Small intestine (tissue), 7 donors: Measurements from ENCODE around the gene CFAP57. TPM values are rescaled to one million over a fixed set of nuclear protein-coding genes. Genes with fewer than 3 reads are reported as not detected.

Source experiments
- DNase-seq, 2 donors: peaks; one replicate each; pipeline versions ENCODE4 v3.0.0 to v3.0.0-alpha.2; 2013
- FAIRE-seq: peaks from 2 replicates; lab custom pipeline; 2012; peaks lifted over from hg19 to GRCh38; lab: Jason Lieb, UNC
- H3K27ac ChIP-seq, 3 donors: one replicate each; pipeline ENCODE4 v1.5.1; 2013; ENCODE audit warnings: low read length in 2 of 3, mild to moderate bottlenecking in 2 of 3, control low read depth in 1 of 3, inconsistent platforms in 1 of 3, low read depth in 1 of 3, moderate library complexity in 1 of 3
- H3K27me3 ChIP-seq, 3 donors: one replicate each; pipeline ENCODE4 v1.6.1; 2013; ENCODE audit warnings: low read length in 3 of 3, inconsistent platforms in 1 of 3; ENCODE audit not compliant: control insufficient read depth in 3 of 3, insufficient read depth in 3 of 3
- H3K36me3 ChIP-seq, 3 donors: one replicate each; pipeline ENCODE4 v1.6.1; 2013; ENCODE audit warnings: low read length in 3 of 3, inconsistent platforms in 1 of 3, low read depth in 1 of 3, mild to moderate bottlenecking in 1 of 3, moderate library complexity in 1 of 3; ENCODE audit not compliant: control insufficient read depth in 3 of 3, insufficient read depth in 2 of 3
- H3K4me1 ChIP-seq, 3 donors: one replicate each; pipeline ENCODE4 v1.6.1; 2013; ENCODE audit warnings: low read length in 2 of 3, inconsistent platforms in 1 of 3, low read depth in 1 of 3, mild to moderate bottlenecking in 1 of 3, moderate library complexity in 1 of 3; ENCODE audit not compliant: control insufficient read depth in 3 of 3, insufficient read depth in 2 of 3
- H3K4me3 ChIP-seq, 3 donors: one replicate each; pipeline ENCODE4 v1.5.1; 2013; ENCODE audit warnings: low read length in 3 of 3, control low read depth in 1 of 3, inconsistent platforms in 1 of 3, low read depth in 1 of 3, mild to moderate bottlenecking in 1 of 3, moderate library complexity in 1 of 3
- H3K9me3 ChIP-seq, 2 donors: one replicate each; pipeline ENCODE4 v1.6.1; 2013; ENCODE audit warnings: low read depth in 1 of 2, low read length in 1 of 2; ENCODE audit not compliant: control insufficient read depth in 2 of 2, insufficient read depth in 1 of 2
- WGBS, 3 donors: extraction: QIAGEN DNeasy Blood & Tissue Kit; methylation state at CpG; one replicate each; pipeline ENCODE4 v1.1.7; 2013; 5-methylcytosine and 5-hydroxymethylcytosine counted together
- polyA plus RNA-seq, 4 donors: library from polyadenylated mRNA; stranded (reverse) in 3 of 4; unstranded in 1 of 4; fragments of 200-250 nt in 3 of 4; fragments of 120-200 nt in 1 of 4; gene quantifications; one replicate each; pipeline versions ENCODE4 v1.2.1 to v1.2.3, GENCODE V29; 2013
- donor health status: healthy with polysubstance abuse.
- donor health status: control.
- donor health status: control.
- donor health status: Bipolar disorder and iron deficiency.
- donor health status: healthy.

CFAP57 gene
- polyA plus RNA-seq, 4 donors = 0.03 to 0.31 TPM; not detected in 2

DNA sequence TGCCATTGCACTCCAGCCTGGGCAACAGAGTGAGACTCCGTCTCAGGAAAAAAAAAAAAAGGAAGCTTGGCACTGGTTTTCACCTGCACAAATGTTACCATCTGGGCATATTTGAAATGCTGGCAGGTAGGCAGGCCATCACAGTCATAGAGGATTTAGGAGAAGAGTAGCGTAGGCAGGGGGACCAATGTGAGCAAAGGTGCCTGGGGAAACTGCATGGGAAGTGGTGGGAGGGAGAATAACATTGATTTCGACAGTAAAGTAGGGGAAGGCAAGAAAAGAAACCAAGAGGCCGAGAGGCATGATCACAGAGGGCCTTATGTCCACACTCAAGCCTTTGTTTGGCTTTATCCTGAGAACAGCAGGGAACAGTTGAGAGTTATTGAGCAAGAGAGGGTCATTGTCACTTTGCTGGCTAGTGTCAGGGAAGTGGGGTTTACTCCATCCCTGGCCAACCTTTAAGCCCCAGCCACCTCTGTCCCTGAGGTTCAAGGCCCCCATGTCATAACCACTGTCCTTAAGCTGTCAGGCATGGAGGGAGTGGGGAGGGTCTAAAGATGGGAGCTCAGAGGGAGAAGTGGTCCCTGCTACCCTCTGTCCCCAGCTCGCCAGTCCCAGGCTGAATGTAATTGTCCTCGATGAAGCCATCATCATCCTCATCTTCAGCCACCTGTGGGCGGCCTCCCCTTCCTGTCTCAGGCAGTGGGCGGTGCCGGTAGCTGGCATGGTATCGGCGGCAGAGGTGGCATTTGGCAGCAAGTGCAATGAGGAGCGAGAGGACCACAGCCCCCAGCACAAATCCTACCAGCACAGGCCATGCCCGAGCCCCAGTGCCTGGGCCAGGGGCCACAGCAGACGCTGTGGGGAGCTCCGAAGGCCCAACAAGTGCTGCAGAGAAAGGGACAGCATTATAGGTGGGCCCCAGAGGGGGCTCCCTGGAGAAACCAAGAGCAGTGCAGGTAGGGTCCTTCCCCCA, 110.4 kb downstream of the CFAP57 start:
- no peak overlapping the region for H3K27ac ChIP-seq
- peaks cover 0 to 35% (median 4%) of the 10 kb centered on the region in 3 donors for H3K4me1 ChIP-seq
- DNase-seq (no peak), FAIRE-seq (no peak)
- H3K27me3 ChIP-seq = no peaks in the 10 kb centered on the region
- WGBS, 3 donors = 70 to 85% (median 82%) methylated on average over 14 to 15 of the region's 15 CpGs
- peaks cover 0 to 43% (median 0%) of the 10 kb centered on the region in 3 donors for H3K36me3 ChIP-seq
- no peaks in the 10 kb centered on the region for H3K9me3 ChIP-seq
- no peak overlapping the region for H3K4me3 ChIP-seq

DNA sequence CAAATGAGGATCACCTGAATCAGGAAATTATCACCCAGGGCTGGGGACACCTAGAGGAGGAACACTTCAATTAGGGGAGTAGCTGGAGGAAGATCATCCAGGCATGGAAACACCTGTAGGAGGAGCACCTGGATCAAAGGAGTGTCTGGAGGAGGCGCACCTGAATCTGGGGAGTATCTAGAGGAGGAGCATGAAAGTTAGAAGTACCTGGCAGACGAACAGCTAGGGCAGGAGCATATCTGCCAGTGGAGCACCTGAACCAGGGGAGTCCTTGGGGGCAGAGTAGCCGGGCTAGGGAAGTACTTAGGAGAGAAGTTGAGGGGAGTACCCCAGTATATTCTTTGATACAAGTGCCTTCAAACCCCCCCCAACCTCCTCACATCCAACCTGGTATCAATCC, 111.9 kb downstream of the CFAP57 start:
- Histone ChIP-seq H3K9me3 (no peaks in the 10 kb centered on the region), H3K36me3 (peaks cover 0 to 35% (median 0%) of the 10 kb centered on the region in 3 donors), H3K27me3 (no peaks in the 10 kb centered on the region), H3K4me3 (peak overlapping the region in 2 of 3 donors; percentile 56 to 57), H3K4me1 (peaks cover 0 to 40% (median 4%) of the 10 kb centered on the region in 3 donors), H3K27ac (peak overlapping the region in 2 of 3 donors; percentile 95 to 97)
- WGBS, 3 donors = 27 to 72% (median 44%) methylated on average over 3 of the region's 3 CpGs
- FAIRE-seq (no peak), DNase-seq (no peak)

DNA sequence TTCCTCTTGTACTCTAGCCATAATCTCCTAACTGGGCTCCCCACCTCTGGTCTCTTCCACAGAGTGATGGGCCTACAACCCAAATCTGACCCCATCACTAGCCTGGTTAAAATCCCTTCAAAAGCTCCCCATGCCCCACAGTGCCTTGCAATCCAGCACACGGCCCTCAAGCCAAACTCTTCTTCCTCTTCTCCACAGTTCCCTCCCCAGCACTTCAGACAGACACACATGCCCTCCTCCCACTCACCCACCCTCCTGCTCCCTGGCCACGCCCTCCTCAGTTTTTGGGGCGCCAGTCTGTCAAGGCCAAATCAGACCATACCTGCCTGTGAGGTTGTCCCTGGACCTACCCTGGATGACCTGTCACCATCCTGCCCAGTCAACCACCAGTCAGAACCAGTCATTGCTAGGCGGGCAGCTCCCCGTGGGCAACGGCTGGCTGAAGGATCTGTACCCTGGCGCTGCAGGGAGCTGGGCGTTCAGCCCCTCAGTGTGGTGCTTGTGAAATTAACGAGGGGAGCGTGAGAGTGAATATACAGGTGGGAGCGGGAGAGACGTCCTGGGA, 112.5 kb downstream of the CFAP57 start:
- 15 to 57% (median 27%) methylated on average over 12 of the region's 12 CpGs for WGBS, 3 donors
- Histone ChIP-seq H3K4me1 (peaks cover 0 to 42% (median 3%) of the 10 kb centered on the region in 3 donors), H3K4me3 (peak overlapping the region in 2 of 3 donors; percentile 56 to 57), H3K36me3 (peaks cover 0 to 29% (median 0%) of the 10 kb centered on the region in 3 donors), H3K27ac (peak overlapping the region; percentile 78 to 97 (median 95)), H3K27me3 (no peaks in the 10 kb centered on the region), H3K9me3 (no peaks in the 10 kb centered on the region)
- FAIRE-seq (no peak), DNase-seq (no peak)

DNA sequence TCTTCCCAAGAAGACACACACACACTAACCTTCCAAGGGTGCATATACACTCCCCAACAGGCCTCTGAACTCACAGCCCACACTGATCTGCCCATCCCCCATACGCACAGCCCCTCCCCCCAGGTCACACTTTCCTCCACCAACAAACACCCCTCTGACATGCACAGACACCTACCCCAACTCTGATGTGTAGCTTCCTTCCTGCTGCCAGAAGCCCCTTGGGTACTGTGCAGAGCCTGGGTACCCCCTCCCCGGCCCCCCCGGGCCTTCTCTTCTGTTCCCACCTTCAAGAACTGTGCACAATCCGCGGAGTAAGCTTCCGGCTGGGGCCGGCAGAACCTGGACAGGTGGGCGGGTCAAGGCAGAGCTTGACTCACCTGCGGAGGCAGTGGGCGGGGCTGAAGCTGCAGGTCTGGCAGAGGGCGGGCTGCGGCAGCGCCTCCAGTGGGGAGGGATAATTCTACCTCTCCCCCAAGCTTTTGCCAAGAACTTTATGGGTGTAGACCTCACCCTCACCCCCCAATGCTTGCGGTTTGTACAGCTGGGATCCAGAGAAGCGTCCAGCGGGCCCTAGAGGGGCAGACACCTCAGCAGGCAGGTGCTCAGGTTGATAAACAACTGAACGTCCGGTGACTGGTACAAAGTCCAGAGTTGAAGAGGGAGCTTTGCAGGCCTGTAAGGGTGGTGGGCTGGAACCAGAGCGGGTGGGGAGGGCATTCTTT, 113.3 kb downstream of the CFAP57 start, which contains the start of gene C1orf210:
C1orf210 (minus strand) TSS at position 313 of the 722 bp plus-strand sequence. CDS start 2,311 bp downstream, outside the sequence.
- Histone ChIP-seq H3K4me1 (peaks cover 0 to 42% (median 2%) of the 10 kb centered on the region in 3 donors), H3K36me3 (peaks cover 0 to 23% (median 0%) of the 10 kb centered on the region in 3 donors), H3K27ac (peak within 1 kb of the TSS; percentile 78 to 97 (median 95)), H3K27me3 (no peaks in the 10 kb centered on the region), H3K9me3 (no peaks in the 10 kb centered on the region), H3K4me3 (peak within 1 kb of the TSS in 2 of 3 donors; percentile 56 to 57)
- FAIRE-seq (no peak), DNase-seq (peak; percentile 94 to 95)
- WGBS, 3 donors = 8 to 37% (median 23%) methylated on average over 19 of the region's 19 CpGs

DNA sequence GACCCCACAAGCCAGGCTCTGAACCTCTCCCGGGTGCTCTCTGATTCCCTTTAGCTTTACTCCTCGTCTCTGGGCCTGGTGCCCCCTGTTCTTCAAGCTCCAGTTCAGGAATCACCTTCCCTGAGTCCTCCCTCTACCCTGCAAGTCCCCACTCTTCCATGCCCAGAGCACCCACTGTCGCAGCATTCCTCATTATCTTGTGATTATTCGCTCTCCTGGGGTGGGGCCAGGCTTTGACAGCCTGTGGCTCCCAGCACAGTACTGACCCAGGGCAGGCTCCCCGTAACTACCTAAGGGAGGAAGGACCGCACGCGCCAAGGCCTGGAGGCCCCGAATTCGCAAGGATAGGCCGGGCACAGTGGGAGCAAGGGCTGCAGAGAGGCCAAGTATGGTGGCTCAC, 114.0 kb downstream of the CFAP57 start:
- DNase-seq = peak; percentile 77 to 79
- H3K27me3 ChIP-seq = no peaks in the 10 kb centered on the region
- H3K4me3 ChIP-seq = peak overlapping the region in 2 of 3 donors; percentile 56 to 57
- H3K9me3 ChIP-seq = no peaks in the 10 kb centered on the region
- no peak for FAIRE-seq
- WGBS, 3 donors = 28 to 75% (median 35%) methylated on average over 11 of the region's 11 CpGs
- H3K36me3 ChIP-seq = peaks cover 0 to 17% (median 0%) of the 10 kb centered on the region in 3 donors
- peak overlapping the region; percentile 78 to 97 (median 95) for H3K27ac ChIP-seq
- peaks cover 0 to 42% (median 2%) of the 10 kb centered on the region in 3 donors for H3K4me1 ChIP-seq

DNA sequence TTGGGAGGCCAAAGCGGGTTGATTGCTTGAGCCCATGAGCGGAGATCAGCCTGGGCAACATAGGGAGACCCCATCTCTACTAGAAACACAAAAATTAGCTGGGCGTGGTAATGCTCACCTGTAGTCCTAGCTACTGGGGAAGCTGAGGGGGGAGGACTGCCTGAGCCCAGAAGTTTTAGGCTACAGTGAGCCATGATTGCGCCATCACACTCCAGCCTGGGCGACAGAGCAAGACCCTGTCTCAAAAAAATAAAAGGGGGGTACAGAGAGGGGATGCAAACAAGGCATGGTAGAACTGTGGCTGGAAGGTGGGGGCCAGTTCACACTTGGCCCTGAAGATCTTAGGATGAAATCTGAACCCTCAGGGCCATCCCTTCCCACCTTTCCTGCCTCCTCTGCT, 114.4 kb downstream of the CFAP57 start:
- H3K27ac ChIP-seq = peak overlapping the region; percentile 78 to 97 (median 95)

DNA sequence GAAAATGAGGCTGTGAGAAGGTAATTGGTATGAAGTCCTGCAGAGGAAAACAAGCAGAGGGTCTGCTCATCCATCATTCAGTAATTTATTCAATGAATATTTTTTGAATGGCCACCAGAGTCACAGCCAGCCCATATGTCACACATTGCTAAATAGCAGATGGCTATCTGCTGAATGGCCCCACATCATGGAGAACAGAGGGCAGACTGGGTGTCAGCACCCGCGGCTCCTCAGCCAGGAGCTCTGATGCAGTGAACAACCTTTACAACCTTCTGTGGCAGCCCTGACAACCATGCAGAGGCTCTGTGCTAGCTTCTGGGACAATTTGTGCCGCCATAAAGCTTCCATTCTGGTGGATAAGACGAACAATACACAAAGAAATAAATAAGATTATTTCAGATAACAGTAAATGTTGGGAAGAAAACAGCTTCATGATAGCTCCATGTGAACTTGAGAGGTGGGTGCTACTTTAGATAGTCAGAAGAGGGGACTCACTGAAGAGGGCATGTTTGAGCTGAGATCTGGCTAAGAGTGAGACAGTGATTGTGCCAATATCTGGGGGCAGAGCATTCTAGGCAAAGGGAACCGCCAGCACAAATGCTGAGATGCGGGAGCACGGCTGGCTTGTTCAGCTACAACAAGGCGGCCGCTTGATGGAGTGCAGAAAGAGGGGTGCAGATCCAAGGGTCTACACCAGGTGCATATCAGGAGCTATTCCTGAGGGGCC, 116.1 kb downstream of the CFAP57 start:
- FAIRE-seq (no peak), DNase-seq (no peak)
- peaks cover 0 to 36% (median 2%) of the 10 kb centered on the region in 3 donors for H3K4me1 ChIP-seq
- H3K27ac ChIP-seq = no peak overlapping the region
- WGBS, 3 donors = 74 to 83% (median 82%) methylated on average over 9 of the region's 9 CpGs
- peaks cover 0 to under 1% (median 0%) of the 10 kb centered on the region in 3 donors for H3K36me3 ChIP-seq
- H3K27me3 ChIP-seq = no peaks in the 10 kb centered on the region
- no peaks in the 10 kb centered on the region for H3K9me3 ChIP-seq
- no peak overlapping the region for H3K4me3 ChIP-seq

More for the DNA sequence above, 114.4 kb downstream of the CFAP57 start:
- H3K4me1 ChIP-seq = peaks cover 0 to 42% (median 2%) of the 10 kb centered on the region in 3 donors
- peaks cover 0 to 13% (median 0%) of the 10 kb centered on the region in 3 donors for H3K36me3 ChIP-seq
- FAIRE-seq (no peak), DNase-seq (no peak)
- no peak overlapping the region for H3K4me3 ChIP-seq
- WGBS, 3 donors = 91 to 97% (median 97%) methylated on average over 5 of the region's 5 CpGs
- H3K27me3 ChIP-seq = no peaks in the 10 kb centered on the region
- H3K9me3 ChIP-seq = no peaks in the 10 kb centered on the region
